Superior temporal gyrus (tissue), 1 donor: ENCODE measurements around the gene TPST2.

Experiments
- DNase-seq: peaks from one replicate; pipeline ENCODE4 v3.0.0-alpha.2; 2016; ENCODE audit errors: extremely low spot score

The TPST2 gene

DNA sequence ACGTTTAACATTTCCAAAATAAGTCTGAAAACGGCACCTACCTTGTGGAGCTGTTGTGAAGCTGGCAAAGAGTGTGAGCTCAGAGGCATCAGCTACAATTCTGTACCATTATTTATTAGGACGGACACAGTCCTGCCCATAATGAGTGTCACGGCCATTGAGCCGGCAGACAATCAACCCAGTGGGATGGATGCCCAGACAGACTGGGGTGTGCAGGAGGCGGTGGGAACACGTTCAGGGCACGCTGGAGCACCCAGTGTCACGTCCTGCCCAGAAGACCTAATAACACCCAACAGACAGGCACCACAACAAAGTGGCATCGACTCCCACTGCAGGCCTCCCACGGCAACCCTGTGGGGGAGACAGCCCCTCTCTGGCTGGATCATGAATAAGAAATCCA, 34.5 kb downstream of the TPST2 start:
- no peak for DNase-seq

DNA sequence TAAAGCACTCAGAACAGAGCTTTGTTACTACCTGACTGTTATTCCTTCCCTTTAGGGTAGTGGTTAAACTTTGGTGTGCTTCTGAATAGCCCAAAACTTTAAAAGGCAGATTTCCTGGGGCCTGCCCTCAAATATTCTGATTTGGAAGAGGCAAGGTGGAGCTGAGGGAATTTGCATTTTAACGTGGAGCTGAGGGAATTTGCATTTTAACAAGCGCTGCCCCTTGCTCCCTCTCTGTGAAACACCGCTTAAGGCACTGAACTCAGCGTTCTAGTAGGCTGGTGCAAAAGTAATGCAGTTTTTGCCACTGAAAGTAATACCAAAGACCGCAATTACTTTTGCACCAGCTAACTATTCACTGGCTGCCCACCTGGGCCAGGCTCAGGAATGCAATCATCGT, 35.0 kb downstream of the TPST2 start:
- DNase-seq = no peak

DNA sequence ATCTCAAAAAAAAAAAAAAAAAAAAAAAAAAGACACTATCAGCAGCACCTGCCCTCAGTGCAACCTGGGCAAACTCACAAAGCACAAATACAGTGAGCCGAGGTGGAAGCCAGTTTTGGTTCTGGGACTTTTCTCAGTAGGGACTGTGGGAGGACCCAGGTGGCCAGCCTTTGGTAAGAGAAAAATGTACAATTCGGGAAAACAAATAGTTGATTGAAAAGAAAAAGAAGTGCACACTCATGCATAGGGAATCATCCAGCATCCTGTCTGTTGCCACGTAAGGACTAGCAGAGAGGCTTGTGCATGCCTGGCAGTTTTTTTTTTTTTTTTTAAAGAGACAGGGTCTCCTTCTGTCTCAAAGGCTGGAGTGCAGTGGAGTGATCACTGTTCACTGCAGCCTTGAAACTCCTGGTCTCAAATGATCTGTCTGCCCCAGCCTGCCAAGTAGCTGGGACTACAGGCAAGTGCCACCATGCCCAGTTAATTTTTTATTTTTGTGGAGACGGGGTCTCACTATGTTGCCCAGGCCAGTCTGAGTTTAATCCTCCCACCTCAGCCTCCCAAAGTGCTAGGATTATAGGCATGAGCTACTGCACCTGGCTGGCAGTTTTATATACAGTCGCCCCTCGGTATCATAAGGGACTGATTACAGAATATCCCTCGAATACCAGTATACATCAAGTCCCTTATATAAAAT, 36.7 kb downstream of the TPST2 start:
- DNase-seq = no peak

DNA sequence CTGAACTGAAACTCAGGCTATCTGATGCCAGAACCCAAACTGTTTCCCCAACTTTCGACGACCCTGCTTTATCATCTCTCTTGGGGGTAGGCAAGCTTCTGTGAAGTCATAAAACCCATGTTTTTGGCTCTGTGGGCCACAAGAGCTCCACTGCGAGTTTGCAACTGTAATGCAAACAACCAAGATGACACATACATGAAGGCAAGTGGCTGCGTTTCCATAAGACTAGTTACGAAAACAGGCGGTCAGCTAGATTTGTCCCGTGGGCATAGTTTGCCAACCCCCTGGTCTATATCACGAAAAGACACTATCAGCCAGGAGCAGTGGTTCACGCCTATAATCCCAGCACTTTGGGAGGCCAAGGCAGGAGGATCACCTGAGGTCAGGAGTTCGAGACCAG, 37.5 kb downstream of the TPST2 start:
- DNase-seq = no peak

DNA sequence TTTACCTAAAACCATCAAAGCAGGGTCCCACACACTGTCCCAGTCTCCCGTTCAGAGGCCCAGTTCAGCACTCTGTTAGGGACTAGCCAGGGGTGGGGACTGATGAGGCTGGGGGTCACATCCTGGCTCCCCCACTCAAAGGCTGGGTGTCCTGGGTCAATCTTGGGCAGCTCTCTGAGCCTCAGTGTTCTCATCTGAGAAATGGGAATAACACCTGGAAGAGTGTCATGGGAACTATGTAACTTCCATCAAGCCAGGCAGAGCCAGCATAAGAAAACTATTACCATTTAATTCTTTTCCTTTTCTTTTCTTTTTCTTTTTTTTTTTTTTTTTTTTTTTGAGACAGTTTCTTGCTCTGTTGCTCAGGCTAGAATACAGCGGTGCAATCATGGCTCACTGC, 38.4 kb downstream of the TPST2 start:
- no peak for DNase-seq

DNA sequence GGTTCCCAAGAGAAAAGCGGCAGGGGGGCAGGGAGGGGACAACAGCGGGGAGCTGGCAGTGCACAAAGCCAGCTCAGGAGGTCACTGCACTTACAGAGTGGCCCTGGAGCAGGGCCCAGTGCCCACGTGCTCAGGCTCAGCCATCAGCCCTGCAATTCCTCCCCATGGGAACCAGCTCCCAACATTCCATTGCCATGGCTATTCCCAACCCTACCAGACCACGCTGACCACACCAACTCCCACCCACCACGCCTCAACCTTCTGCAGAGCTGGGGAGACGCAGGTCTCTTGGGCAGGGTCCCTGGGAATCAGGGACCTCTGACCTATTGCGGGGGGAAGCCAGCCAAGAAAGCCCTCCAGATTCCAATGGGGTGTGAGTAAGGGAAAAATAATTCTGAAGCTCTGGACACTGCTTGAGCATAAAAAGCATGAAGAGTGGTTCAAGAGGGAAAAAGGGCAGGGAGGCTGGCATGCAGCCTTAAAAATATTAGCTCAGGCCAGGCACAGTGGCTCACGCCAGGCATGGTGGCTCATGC, 39.4 kb downstream of the TPST2 start:
- no peak for DNase-seq

DNA sequence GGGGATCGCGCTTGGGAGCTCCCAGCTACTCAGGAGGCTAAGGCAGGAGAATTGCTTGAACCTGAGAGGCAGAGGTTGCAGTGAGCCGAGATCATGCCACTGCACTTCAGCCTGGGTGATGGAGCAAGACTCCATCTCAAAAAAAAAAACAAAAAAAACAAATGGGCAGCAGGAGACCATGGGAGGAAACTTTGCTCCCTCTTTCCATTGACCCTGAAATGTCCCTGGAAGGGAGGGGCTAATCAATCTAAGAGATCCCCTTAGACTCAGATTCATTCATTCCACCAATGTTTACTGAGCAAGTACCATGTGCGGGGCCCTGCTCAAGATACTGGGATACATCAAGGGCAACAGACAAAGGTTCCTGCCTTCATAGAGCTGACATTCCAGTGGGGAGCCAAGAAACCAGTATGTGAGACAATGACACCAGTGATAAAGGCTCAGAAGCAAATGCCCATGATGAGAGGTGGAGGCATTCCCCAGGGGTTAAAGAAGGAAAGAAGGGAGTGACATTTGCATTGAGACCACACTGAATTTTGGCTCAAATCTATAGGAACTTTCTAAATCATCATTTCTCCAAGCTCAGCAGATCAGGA, 39.9 kb downstream of the TPST2 start:
- no peak for DNase-seq

DNA sequence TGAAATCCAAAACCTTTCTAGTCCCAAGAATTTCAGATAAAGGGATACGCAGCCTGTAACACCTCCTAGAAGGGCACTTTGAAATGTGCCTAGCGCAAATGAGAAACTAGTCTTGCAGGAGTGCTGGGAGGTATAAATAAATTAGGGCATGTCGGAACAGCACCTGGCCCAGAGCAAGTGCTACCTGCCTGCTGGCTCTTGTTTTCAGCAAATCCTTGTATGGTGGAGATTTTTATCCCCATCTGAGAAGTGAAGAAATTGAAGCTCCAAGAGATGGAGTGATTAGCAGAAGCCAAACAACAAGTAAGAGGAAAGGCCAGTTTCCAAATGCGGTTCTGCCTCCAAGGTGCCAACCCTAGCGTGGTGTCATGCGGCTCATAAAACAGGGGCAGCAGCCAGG, 40.9 kb downstream of the TPST2 start:
- no peak for DNase-seq

DNA sequence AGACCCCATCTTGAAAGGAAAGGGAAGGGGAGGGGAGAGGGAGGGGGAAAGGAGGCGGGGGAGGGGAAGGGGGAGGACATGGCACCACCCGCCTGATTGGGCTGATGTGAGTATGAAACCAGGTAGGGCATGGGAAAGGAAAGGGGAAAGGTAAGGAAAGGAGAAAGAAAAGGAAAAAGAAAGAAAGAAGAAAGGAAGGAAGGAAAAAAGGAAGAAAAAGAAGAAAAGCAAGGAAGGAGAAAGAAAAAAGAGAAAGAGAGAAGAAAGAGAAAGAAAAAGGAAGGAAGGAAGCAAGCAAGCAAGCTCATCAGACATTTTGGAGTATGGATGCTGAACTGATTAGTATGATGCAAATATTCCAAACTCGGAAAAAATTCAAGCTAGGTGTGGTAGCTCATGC, 41.6 kb downstream of the TPST2 start:
- DNase-seq = no peak

DNA sequence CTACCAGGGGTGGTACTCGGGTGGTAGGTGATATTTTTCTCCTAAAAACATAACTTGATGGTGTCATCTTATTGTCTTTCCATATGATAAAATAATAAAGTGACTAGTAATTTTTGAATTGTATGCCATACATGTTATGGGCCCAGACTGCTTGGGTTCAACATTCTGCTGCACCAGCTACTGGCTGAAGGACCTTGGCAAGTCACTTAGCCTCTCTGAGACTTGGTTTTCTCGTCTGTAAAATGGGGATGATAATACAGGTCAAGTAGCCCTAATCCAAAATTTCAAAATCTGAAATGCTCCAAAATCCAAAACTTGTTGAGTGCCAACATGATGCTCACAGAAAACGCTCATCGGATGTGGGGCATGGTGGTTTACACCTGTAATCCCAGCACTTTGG, 42.1 kb downstream of the TPST2 start:
- no peak for DNase-seq

DNA sequence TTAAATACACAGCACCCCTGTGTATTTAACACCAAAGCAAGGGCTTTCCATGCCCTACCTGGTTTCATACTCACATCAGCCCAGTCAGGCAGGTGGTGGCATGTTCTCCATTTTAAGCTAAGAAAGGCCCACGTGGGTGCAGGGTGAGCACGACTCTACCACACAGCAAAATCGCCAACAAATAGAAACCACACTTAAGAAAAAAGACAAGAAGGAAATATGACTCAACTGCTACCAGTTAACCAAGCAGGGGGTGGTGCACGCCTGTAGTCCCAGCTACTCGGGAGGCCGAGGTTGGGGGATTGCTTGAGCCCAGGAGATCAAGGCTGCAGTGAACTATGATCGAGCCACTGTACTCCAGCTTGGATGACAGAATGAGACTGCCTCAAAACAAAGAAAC, 42.5 kb downstream of the TPST2 start:
- no peak for DNase-seq

DNA sequence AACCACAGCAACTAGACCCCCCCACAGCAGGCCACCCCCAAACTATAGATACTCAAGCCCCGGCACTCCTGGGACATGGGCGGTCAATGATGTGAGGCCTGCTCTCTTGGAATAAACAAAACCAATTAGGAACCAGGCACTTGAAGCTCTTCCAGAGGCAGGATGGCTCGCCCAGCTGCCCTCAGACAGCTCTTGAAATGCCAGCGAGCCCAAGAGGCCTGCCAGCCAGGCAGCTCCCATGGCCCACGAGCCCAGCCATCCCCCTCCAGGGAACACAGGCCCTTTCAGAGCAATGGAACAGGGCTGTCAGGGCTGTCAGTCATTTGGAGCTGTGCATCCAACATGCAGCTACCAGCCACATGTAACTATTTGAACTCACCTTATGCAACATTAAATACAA, 43.6 kb downstream of the TPST2 start:
- no peak for DNase-seq

DNA sequence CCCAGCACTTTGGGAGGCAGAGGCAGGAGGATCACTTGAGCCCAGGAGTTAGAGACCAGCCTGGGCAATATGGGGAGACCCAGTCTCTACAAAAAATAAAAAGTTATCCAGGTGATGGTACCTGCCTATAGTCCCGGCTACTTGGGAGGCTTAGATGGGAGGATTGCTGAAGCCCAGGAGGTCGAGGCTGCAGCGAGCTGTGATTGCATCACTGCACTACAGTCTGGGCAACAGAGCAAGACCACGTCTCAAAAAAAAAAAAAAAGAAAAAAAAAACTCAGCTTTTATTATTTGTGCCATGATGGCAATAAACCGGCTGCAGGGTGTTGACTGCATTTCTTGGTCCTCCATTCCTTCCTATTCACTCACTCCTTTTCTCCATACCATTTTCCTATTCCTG, 44.1 kb downstream of the TPST2 start:
- DNase-seq = no peak

DNA sequence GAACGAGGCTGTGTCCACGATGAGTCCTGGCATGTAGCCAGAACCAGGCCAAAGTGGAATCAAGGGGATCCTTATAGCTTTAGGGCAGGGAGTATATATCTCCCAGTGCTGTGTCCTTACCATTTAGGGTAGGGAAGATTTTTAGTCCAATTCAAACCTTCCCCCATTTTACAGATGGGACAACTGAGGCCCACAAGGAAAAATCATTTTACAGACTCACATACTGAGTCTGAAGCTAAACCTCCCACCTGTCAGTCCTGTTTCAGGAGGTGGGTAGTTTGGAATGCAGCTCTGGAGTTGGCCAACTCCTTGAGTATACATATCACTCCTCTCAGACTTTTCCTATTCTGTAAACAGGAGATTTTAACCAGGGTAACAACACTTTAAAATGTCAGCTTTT, 44.5 kb downstream of the TPST2 start:
- no peak for DNase-seq

DNA sequence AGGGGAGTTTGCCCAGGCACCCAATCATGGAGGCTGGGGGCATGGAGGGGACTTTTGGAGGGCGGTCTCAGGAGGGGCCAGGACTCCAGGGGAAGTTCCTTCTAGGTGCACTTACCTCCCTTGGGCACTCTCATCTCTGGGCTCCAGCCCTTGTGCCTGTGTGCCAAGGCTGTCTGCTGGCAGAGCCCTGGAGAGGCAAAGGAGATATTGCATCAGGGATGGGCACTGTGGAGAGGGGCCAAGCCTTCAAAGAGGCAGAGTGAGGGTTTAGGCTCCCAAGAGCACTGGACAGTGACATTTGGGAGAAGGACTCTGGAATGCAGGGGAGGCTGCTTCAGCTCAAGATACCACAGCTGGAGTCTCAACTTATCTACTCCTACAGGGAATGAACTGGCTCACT, 45.4 kb downstream of the TPST2 start:
- no peak for DNase-seq

DNA sequence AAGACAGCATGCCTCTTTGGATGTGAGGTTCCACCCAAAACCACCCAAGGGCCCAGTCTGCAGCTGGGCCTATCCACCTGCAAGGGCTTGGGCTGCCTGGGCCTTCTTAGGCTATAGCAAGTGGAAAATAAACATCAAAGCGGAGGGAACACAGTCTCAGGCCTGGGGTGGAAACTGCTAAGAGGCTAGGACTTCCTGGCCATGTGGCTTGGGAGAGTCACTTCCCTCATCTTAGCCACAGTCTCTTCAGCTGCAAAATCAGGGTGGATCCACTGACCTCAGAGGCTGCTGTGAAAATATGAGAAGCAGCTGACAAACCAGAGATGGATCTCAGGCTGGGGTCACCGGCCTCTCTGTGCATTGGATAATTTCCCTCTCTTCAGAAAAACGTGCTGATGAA, 47.1 kb downstream of the TPST2 start:
- DNase-seq = no peak

DNA sequence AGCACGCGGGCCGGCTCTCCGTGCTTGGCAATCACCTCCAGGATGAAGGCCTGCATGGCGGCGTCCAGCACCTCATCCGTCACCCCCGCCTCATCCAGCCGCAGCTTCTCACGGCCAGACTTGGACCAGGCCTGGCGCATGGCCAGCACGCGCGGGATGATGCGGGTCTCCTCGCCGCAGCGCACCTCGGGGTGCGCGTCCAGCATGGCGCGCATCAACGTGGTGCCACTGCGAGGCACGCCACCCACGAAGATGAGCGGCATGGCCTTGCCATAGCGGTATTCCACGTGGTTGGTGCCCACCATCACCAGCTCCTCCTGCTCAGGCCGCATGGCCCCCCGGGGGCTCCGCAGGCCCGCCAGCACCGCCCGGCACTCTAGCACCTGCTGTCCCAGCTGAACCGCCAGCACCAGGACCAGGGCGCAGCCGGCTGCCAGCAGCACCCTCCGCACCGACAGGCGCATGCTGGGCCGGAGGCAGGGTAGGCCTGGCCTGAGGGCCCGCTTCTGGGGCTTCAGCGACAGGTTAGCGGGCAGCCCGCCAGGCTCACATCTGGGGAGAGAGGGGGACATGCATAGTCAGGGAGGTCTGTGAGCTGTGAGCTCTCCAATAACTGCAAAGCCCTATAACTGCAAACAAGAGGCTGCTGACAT, 48.6 kb downstream of the TPST2 start:
- DNase-seq = no peak

DNA sequence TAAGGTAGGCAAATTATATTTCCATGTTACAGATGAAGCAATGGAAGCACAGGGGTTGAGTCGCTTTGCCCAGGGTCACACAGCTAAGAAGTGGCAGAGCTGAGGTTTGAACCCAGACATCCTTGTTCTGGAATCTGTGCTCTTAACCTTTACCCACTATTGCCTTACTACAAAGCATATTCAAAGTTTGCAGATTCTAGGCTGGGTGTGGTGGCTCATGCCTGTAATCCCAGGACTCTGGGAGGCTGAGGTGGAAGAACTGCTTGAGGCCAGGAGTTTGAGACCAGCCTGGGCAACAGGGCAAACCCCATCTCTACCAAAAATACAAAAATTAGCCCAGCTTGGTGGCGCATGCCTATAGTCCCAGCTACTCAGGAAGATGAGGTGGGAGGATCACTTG, 49.8 kb downstream of the TPST2 start:
- DNase-seq = no peak

DNA sequence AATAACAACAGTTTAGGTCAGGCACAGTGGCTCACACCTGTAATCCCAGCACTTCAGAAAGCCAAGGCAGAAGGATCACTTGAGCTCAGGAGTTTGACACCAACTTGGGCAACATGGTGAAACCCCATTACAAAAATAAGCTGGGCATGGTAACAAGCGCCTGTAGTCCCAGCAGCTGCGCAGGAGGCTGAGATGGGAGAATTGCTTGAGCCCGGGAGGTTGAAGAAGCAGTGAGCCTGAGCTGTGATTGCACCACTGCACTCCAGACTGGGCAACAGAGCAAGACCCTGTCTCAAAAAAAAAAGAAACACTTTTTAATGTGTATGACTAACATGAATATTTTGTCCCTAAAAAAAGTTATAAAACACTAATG, 53.2 kb downstream of the TPST2 start:
- DNase-seq = no peak

DNA sequence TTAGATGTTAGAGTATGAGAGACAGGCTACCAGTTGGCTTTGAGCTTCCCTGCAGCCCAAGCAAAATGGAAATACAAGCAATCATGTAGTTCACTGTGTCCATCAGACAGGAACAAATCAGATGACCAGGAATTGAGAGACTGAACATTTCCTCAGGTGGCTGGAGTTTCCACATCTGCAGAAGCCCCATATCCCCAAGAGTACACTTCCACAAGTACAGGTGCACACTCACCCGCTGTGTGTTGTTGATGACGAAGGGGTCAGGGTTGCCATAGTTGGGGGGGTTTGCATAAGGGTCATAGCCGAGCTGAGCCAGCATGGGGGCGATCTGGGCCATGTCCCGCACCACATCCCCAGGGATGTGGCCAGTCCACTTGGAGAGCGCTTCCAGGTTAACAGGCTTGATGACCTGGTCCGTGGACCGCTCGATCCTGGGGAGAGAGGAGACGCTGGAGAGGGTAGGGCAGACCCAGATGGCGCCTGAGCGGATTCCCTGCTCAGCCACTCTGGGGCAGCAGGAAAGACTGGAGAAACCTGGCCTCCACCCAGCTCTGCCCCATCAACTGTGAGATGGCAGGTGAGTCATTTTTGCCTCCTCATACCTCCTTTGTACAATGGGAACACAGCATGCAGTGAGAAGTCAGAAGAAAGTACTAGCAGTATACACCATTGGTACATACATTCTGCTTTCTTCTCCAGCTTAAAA, 53.7 kb downstream of the TPST2 start:
- DNase-seq = no peak

DNA sequence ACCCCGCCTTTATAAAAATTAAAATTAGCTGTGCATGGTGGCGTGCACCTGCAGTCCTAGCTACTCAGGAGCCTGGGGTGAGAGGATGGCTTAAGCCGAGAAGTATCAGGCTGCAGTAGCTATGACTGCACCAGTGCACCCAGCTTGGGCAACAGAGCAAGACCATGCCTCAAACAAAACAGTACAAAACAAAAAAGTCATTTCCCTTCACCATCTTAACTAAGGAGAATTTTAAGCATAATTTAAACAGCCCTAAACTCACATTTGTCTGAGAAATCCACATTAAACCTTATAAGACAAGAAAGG, 54.4 kb downstream of the TPST2 start:
- no peak for DNase-seq

DNA sequence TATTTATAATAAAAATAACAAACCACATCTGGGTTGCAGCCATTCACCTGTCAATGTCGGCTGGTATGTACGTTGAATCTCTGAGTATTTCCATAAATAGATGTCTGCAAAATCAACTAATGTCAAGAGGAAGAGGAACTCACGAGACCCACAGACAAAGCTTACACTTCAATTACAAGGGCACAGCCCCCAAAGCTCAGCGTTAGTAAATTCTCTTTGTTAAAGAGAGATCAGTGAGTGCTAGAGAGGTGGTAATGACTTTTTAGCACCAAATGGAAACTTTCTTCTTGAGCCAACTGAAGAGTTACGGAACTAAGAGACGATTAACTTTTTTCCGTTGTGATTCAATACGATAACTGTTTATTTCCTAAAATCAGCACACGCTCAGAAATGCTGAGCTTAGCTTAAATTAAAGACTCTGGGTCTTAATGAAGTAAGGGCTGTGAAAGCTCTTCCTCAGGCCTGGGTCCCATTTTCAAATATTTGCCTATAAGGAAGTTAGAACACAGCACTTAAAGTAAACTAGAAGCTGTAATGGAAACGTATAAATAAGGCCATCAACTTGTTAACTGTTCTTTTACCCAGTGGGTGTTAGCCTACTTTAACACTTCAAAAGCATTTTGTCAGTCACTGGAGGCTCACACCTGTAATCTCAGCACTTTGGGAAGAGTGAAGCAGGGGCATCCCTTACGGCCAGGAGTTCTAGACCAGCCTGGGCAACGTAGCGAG, 54.9 kb downstream of the TPST2 start:
- DNase-seq = no peak
